ENCODE measurements around the gene RAD18.

- TF ChIP-seq CTCF (IDR thresholded peaks at IDR 0.05) (no peak), POLR2AphosphoS5 (IDR thresholded peaks at IDR 0.05; ENCODE audit: low read depth, low read length) (no peak), SIN3A (IDR thresholded peaks at IDR 0.05; ENCODE audit: borderline replicate concordance, insufficient read depth, low read depth, low read length) (no peak)
Measured at GRCh38 chr3:8893001-8893400, 70.3 kb downstream of the RAD18 start.

All from Panc1 (cell line).